Mammary epithelial cell (primary cell): Measurements from ENCODE around the gene PSMA6.
"Not testable (repeated sequence)": the region's sequence is repeated elsewhere in the genome, so short reads cannot be mapped to it uniquely, and the experiment has no call there.

Experiments
- EZH2 ChIP-seq: IDR thresholded peaks from 2 replicates; pipeline ENCODE4 v1.6.1; 2012; ENCODE audit warnings: low read length, inconsistent platforms, borderline replicate concordance
- TF ChIP-seq, protein P1 (sequence below), 2 donors: IDR thresholded peaks in 1 of 2; conservative IDR thresholded peaks in 1 of 2; 2 replicates each; pipeline ENCODE4 v1.5.1; 2011 to 2012; ENCODE audit warnings: inconsistent platforms in 2 of 2, low read length in 2 of 2, mild to moderate bottlenecking in 2 of 2, control low read depth in 1 of 2, low read depth in 1 of 2; ENCODE audit not compliant: insufficient read depth in 1 of 2; ENCODE audit errors: extremely low read depth in 1 of 2

DNA sequence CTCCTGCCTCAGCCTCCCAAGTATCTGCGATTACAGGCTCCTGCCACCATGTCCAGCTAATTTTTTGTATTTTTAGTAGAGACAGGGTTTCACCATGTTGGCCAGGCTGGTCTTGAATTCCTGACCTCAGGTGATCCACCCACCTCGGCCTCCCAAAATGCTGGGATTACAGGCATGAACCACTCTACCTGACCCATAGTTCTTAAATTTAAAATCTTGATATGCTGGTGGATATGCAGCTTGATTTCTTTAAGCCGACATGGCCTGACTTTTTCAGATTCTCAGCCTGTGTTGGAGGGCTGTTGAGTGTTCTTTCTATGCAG lies 44.0 kb downstream of the PSMA6 start:
- TF ChIP-seq, protein P1, sequence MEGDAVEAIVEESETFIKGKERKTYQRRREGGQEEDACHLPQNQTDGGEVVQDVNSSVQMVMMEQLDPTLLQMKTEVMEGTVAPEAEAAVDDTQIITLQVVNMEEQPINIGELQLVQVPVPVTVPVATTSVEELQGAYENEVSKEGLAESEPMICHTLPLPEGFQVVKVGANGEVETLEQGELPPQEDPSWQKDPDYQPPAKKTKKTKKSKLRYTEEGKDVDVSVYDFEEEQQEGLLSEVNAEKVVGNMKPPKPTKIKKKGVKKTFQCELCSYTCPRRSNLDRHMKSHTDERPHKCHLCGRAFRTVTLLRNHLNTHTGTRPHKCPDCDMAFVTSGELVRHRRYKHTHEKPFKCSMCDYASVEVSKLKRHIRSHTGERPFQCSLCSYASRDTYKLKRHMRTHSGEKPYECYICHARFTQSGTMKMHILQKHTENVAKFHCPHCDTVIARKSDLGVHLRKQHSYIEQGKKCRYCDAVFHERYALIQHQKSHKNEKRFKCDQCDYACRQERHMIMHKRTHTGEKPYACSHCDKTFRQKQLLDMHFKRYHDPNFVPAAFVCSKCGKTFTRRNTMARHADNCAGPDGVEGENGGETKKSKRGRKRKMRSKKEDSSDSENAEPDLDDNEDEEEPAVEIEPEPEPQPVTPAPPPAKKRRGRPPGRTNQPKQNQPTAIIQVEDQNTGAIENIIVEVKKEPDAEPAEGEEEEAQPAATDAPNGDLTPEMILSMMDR (conservative IDR thresholded peaks at IDR 0.05 in 1 of 2, IDR thresholded peaks at IDR 0.05 in 1 of 2; ENCODE audit: extremely low read depth in 1 of 2, insufficient read depth in 1 of 2, low read depth in 1 of 2, low read length in 2 of 2), result not testable (repeated sequence)
- TF ChIP-seq EZH2, result not testable (repeated sequence)
